AG04450 (cell line): Measurements from ENCODE around the gene PDE4C. TPM values are rescaled to one million over a fixed set of nuclear protein-coding genes. Genes with fewer than 3 reads are reported as not detected.
"Not testable (repeated sequence)": the region's sequence is repeated elsewhere in the genome, so short reads cannot be mapped to it uniquely, and the experiment has no call there.

ENCODE experiments used
- CTCF ChIA-PET: fragments of 300-600, 350-600 bp; formaldehyde crosslinking; extraction: SDS; loops from one replicate; lab custom pipeline; 2022; ENCODE audit warnings: antibody characterized with exemption, inconsistent platforms; lab: Charles Lee
- POLR2A ChIA-PET: fragments of 350-600 bp; formaldehyde crosslinking; extraction: SDS; loops from one replicate; lab custom pipeline; 2021; ENCODE audit warnings: antibody characterized with exemption, inconsistent platforms; lab: Yijun Ruan, JAX
- DNase-seq: peaks from one replicate; pipeline ENCODE4 v3.0.0-alpha.2; 2011; ENCODE audit warnings: low read depth, low spot score
- H3K27ac ChIP-seq: one replicate; pipeline ENCODE4 v1.5.1; 2012; ENCODE audit warnings: low read depth, low read length, control low read depth
- H3K27me3 ChIP-seq: one replicate; pipeline ENCODE4 v1.6.0; 2012; ENCODE audit warnings: low read length; ENCODE audit not compliant: control insufficient read depth, insufficient read depth
- H3K4me3 ChIP-seq: 2 replicates; pipeline ENCODE4 v1.5.1; 2011; ENCODE audit warnings: mild to moderate bottlenecking, low read depth, low read length, control low read depth
- H3K9me3 ChIP-seq: 2 replicates; pipeline ENCODE4 v1.5.1; 2012; ENCODE audit warnings: low read length; ENCODE audit not compliant: control insufficient read depth, insufficient read depth
- polyA plus RNA-seq: library from polyadenylated mRNA; depleted of rRNA; stranded (reverse); fragments of >200 nt; gene quantifications from 2 replicates; pipeline ENCODE4 v1.2.3, GENCODE V29; 2011
- TF ChIP-seq, protein P1 (sequence below): IDR thresholded peaks from 2 replicates; pipeline ENCODE4 v1.5.1; 2011; ENCODE audit warnings: low read depth, low read length, control low read depth, inconsistent platforms

The PDE4C gene
- polyA plus RNA-seq, 1 experiment: 0.46 TPM

- CTCF ChIA-PET: interaction anchor here (2.0 kb wide), 1 partner anchor 10 kb away, joined by 6 read pairs; no protein-coding TSS in a partner anchor
Observed at GRCh38 chr19:18218159-18218558, 8.1 kb downstream of the PDE4C start.

DNA sequence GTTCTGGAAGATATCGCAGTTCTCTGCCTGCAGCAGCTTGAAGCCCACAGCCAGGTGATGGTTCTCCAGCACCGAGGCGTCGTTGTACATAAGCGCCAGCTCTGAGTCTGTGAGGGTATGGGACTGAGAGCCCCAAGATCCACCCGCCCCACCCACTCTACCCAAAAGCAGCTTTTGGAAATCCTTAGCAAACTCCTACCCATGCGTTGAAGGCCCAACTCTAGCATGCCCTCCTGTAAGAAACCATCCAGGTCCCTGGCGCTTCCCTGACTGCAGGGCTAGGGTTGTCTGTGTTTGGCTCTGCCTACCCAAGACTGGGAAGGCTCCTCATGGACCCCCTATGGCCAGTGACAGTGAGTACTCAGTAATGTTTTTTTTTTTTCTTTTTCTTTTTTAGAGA lies 9.4 kb downstream of the PDE4C start:
- Histone ChIP-seq H3K9me3 (no peaks in the 10 kb centered on the region; the same call in 1 of the 2 replicates), H3K4me3 (no peak overlapping the region), H3K27ac (no peak overlapping the region), H3K27me3 (no peaks in the 10 kb centered on the region)
- DNase-seq: no peak
- CTCF ChIA-PET: no interaction called here
- TF ChIP-seq, protein P1, sequence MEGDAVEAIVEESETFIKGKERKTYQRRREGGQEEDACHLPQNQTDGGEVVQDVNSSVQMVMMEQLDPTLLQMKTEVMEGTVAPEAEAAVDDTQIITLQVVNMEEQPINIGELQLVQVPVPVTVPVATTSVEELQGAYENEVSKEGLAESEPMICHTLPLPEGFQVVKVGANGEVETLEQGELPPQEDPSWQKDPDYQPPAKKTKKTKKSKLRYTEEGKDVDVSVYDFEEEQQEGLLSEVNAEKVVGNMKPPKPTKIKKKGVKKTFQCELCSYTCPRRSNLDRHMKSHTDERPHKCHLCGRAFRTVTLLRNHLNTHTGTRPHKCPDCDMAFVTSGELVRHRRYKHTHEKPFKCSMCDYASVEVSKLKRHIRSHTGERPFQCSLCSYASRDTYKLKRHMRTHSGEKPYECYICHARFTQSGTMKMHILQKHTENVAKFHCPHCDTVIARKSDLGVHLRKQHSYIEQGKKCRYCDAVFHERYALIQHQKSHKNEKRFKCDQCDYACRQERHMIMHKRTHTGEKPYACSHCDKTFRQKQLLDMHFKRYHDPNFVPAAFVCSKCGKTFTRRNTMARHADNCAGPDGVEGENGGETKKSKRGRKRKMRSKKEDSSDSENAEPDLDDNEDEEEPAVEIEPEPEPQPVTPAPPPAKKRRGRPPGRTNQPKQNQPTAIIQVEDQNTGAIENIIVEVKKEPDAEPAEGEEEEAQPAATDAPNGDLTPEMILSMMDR: no peak
- POLR2A ChIA-PET: interaction anchor here (0.7 kb wide), 1 partner anchor 65 kb away, joined by 3 read pairs; no protein-coding TSS in a partner anchor

More at GRCh38 chr19:18218159-18218558, 8.1 kb downstream of the PDE4C start:
- POLR2A ChIA-PET: no interaction called here
- Histone ChIP-seq H3K9me3 (no peaks in the 10 kb centered on the region; the same call in 1 of the 2 replicates), H3K4me3 (no peak overlapping the region), H3K27ac (no peak overlapping the region), H3K27me3 (no peaks in the 10 kb centered on the region)
- TF ChIP-seq, protein P1: no peak
- DNase-seq: no peak

DNA sequence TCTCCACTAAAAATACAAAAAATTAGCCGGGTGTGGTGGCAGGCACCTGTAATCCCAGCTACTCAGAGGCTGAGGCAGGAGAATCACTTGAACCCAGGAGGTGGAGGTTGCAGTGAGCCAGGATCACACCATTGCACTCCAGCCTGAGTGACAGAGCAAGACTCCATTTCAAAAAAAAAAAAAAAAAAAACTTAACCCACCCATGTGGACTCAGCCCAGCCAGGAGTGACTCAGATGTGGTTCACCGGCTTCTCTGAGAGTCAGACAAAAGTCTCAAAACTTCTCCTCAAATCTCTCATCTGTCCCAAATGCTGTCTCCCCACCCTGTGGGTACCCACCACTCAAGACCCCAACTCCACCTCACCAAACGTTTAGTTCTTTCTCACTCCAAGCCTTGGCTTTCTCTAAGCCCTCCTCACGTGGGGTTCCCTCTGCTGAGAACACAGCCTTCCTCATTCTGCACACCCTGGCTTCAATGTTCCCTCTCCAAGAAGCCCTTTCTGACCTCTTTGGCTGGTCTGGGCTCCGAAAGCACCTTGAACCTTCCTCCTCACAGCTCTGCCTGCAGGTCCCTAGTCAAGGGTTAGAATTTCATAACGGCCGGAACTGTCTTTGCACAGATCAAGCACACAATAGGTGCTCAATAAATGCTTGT lies 11.3 kb downstream of the PDE4C start:
- Histone ChIP-seq H3K4me3 (no peak overlapping the region), H3K27ac (peak overlapping the region; percentile 21), H3K9me3 (no peaks in the 10 kb centered on the region; the same call in 1 of the 2 replicates), H3K27me3 (no peaks in the 10 kb centered on the region)
- TF ChIP-seq, protein P1: no peak
- no peak for DNase-seq
- POLR2A ChIA-PET: no interaction called here
- CTCF ChIA-PET: no interaction called here

- no peaks in the 10 kb centered on the region for H3K27me3 ChIP-seq
- ChIA-PET CTCF (no interaction called here), POLR2A (interaction anchor here (0.7 kb wide), 1 partner anchor 35 kb away, joined by 4 read pairs; no protein-coding TSS in a partner anchor)
- H3K27ac ChIP-seq: no peak overlapping the region
- no peak for DNase-seq
- TF ChIP-seq, protein P1: no peak
- no peak overlapping the region for H3K4me3 ChIP-seq
- no peaks in the 10 kb centered on the region for H3K9me3 ChIP-seq
Observed at GRCh38 chr19:18211683-18212082, 14.6 kb downstream of the PDE4C start.

- CTCF ChIA-PET: interaction anchor here (3.8 kb wide), 1 partner anchor 43 kb away, joined by 48 read pairs; a partner anchor contains a TSS
Observed at GRCh38 chr19:18209912-18210311, 16.3 kb downstream of the PDE4C start.

More at GRCh38 chr19:18209912-18210311, 16.3 kb downstream of the PDE4C start:
- H3K9me3 ChIP-seq, H3K27me3 ChIP-seq, DNase-seq, H3K4me3 ChIP-seq, H3K27ac ChIP-seq: not testable (repeated sequence)
- POLR2A ChIA-PET: interaction anchor here (0.7 to 1.5 kb wide), 2 partner anchors 12 to 72 kb away, joined by 3 to 4 read pairs; partner anchors contain the start of gene JUND
